ENCODE results near the gene SLFN13.
A peak's percentile ranks its signal among the peaks of the same experiment; 100 is the strongest.
"Not testable (repeated sequence)": the region's sequence is repeated elsewhere in the genome, so short reads cannot be mapped to it uniquely, and the experiment has no call there.

The SLFN13 gene

GRCh38 chr17:35432176-35433074, 16.1 kb downstream of the SLFN13 start, which contains the start of gene SLFN12:
SLFN12 (minus strand) TSS chr17:35432500; CDS start chr17:35423028, 9,472 bp downstream.
- ATAC-seq = peak; percentile 83

GRCh38 chr17:35429702-35430101, 18.9 kb downstream of the SLFN13 start:
- no peak for ATAC-seq

- no peak for ATAC-seq
Measured at GRCh38 chr17:35428229-35428628, 20.3 kb downstream of the SLFN13 start.

- ATAC-seq = no peak
Measured at GRCh38 chr17:35423761-35424160, 24.8 kb downstream of the SLFN13 start.

GRCh38 chr17:35421069-35421468, 27.5 kb downstream of the SLFN13 start:
- not testable (repeated sequence) for ATAC-seq

- no peak for ATAC-seq
Measured at GRCh38 chr17:35416659-35417058, 31.9 kb downstream of the SLFN13 start.

- ATAC-seq = not testable (repeated sequence)
Measured at GRCh38 chr17:35414707-35415106, 33.9 kb downstream of the SLFN13 start.

GRCh38 chr17:35414247-35414646, 34.3 kb downstream of the SLFN13 start:
- no peak for ATAC-seq

GRCh38 chr17:35407531-35407930, 41.0 kb downstream of the SLFN13 start:
- ATAC-seq = no peak

GRCh38 chr17:35406568-35406967, 42.0 kb downstream of the SLFN13 start:
- ATAC-seq = no peak

- peak; percentile 68 to 88 for ATAC-seq
Measured at GRCh38 chr17:35404360-35404759, 44.2 kb downstream of the SLFN13 start.

GRCh38 chr17:35393783-35394182, 54.8 kb downstream of the SLFN13 start:
- ATAC-seq = not testable (repeated sequence)

- no peak for ATAC-seq
Measured at GRCh38 chr17:35390663-35391062, 57.9 kb downstream of the SLFN13 start.

- ATAC-seq = no peak
Measured at GRCh38 chr17:35390156-35390555, 58.4 kb downstream of the SLFN13 start.

- ATAC-seq = no peak
Measured at GRCh38 chr17:35387496-35387895, 61.1 kb downstream of the SLFN13 start.
